TTC549 (cell line): ENCODE measurements around the gene CWC22.
A peak's percentile ranks its signal among the peaks of the same experiment; 100 is the strongest.
"Not testable (repeated sequence)": the region's sequence is repeated elsewhere in the genome, so short reads cannot be mapped to it uniquely, and the experiment has no call there.

Experiments
- FAIRE-seq: peaks from 2 replicates; lab custom pipeline; 2012; peaks lifted over from hg19 to GRCh38; lab: Jason Lieb, UNC

The CWC22 gene

GRCh38 chr2:180006781-180007579, at the start of gene CWC22:
CWC22 (minus strand) TSS chr2:180007297; CDS start chr2:179993341, 13,956 bp downstream.
- peak; percentile 89 for FAIRE-seq

- FAIRE-seq: no peak
These were observed 49.4 kb upstream of the CWC22 start for GRCh38 chr2:180056367-180057118.

- FAIRE-seq: not testable (repeated sequence)
These were observed 47.5 kb upstream of the CWC22 start for GRCh38 chr2:180054576-180054975.

- no peak for FAIRE-seq
These were observed 43.1 kb upstream of the CWC22 start for GRCh38 chr2:180050246-180050645.

- no peak for FAIRE-seq
These were observed 41.2 kb upstream of the CWC22 start for GRCh38 chr2:180048251-180048650.

- no peak for FAIRE-seq
These were observed 39.7 kb upstream of the CWC22 start for GRCh38 chr2:180046776-180047175.

- FAIRE-seq: no peak
These were observed 39.1 kb upstream of the CWC22 start for GRCh38 chr2:180046202-180046601.

GRCh38 chr2:180040146-180040925, 33.2 kb upstream of the CWC22 start:
- FAIRE-seq: no peak

- no peak for FAIRE-seq
These were observed 31.9 kb upstream of the CWC22 start for GRCh38 chr2:180038997-180039396.

- no peak for FAIRE-seq
These were observed 27.1 kb upstream of the CWC22 start for GRCh38 chr2:180033993-180034894.

- FAIRE-seq: no peak
These were observed 22.5 kb upstream of the CWC22 start for GRCh38 chr2:180029575-180029974.

GRCh38 chr2:180021850-180022249, 14.8 kb upstream of the CWC22 start:
- no peak for FAIRE-seq

GRCh38 chr2:180017784-180018183, 10.7 kb upstream of the CWC22 start:
- no peak for FAIRE-seq

- FAIRE-seq: no peak
These were observed 9.8 kb upstream of the CWC22 start for GRCh38 chr2:180016937-180017336.

GRCh38 chr2:180015951-180016709, 9.0 kb upstream of the CWC22 start:
- no peak for FAIRE-seq

GRCh38 chr2:180012523-180012922, 5.4 kb upstream of the CWC22 start:
- no peak for FAIRE-seq

GRCh38 chr2:180010701-180011100, 3.6 kb upstream of the CWC22 start:
- FAIRE-seq: no peak

- no peak for FAIRE-seq
These were observed 866 bp downstream of the CWC22 start for GRCh38 chr2:180006231-180006630.

- FAIRE-seq: not testable (repeated sequence)
These were observed 1.6 kb downstream of the CWC22 start for GRCh38 chr2:180005465-180005864.

- no peak for FAIRE-seq
These were observed 2.4 kb downstream of the CWC22 start for GRCh38 chr2:180004731-180005130.

- no peak for FAIRE-seq
These were observed 3.5 kb downstream of the CWC22 start for GRCh38 chr2:180003559-180003958.
